ENCODE measurements around the gene PIBF1. TPM values are rescaled to one million over a fixed set of nuclear protein-coding genes. Genes with fewer than 3 reads are reported as not detected.
A peak's percentile ranks its signal among the peaks of the same experiment; 100 is the strongest.

PIBF1 gene
- total RNA-seq, 1 experiment from 2014 or later, result 12.9 TPM

DNA sequence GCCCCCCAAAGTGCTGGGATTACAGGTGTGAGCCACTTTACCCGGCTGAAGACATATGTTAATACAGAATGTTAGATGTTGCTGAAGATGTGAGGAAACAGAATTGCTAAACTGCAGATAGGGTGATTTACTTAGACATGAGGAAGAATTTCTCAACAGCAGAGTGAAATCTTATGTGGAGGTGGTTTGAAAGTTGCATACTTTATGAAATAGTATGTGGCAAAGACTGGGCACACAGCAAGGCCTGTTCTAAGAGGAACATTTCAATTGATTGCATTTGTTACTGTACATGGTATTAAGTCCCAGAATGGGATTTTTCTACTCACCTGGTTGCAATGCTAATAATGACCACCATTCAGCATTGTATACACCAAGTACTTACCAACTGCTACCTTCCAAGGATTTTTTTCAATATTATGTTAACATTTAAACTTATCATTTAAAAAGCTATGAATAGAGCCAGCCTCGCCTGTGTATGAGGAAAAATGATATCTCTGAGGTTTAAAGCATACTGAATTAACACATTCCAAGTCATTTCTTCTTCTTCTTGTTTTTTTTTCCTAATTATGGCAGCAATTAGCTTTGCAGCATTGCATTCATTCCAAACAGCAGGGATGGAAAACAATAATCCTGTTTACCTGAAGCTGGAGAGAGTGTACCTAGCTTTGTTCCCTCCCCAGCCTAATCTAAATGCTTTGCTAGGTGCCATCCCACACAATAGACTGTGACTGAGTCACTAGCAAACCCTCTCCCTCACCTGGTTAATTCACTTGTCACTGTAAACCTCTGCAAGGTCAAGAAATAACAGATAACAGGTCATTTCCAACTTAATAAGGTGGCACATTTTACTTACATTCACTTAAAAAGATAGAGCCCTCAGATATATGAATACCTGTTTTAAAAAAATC is 257.5 kb downstream of the PIBF1 start:
- no peak for TF ChIP-seq CREM (CRISPR knock-in tag; IDR thresholded peaks at IDR 0.05)
- TF ChIP-seq, protein P1, sequence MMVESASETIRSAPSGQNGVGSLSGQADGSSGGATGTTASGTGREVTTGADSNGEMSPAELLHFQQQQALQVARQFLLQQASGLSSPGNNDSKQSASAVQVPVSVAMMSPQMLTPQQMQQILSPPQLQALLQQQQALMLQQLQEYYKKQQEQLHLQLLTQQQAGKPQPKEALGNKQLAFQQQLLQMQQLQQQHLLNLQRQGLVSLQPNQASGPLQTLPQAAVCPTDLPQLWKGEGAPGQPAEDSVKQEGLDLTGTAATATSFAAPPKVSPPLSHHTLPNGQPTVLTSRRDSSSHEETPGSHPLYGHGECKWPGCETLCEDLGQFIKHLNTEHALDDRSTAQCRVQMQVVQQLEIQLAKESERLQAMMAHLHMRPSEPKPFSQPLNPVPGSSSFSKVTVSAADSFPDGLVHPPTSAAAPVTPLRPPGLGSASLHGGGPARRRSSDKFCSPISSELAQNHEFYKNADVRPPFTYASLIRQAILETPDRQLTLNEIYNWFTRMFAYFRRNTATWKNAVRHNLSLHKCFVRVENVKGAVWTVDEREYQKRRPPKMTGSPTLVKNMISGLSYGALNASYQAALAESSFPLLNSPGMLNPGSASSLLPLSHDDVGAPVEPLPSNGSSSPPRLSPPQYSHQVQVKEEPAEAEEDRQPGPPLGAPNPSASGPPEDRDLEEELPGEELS (CRISPR knock-in tag; IDR thresholded peaks at IDR 0.05), result no peak
- no peak for TF ChIP-seq ZNF423 (CRISPR knock-in tag; IDR thresholded peaks at IDR 0.05)
- TF ChIP-seq ETV6 (CRISPR knock-in tag; IDR thresholded peaks at IDR 0.05), result no peak
- no peak for TF ChIP-seq ZNF263 (CRISPR knock-in tag; IDR thresholded peaks at IDR 0.05; ENCODE audit: low read depth)
- TF ChIP-seq SOX15 (CRISPR knock-in tag; IDR thresholded peaks at IDR 0.05), result no peak
- no peak for TF ChIP-seq CTCF (IDR thresholded peaks at IDR 0.05)
- TF ChIP-seq, protein P2, sequence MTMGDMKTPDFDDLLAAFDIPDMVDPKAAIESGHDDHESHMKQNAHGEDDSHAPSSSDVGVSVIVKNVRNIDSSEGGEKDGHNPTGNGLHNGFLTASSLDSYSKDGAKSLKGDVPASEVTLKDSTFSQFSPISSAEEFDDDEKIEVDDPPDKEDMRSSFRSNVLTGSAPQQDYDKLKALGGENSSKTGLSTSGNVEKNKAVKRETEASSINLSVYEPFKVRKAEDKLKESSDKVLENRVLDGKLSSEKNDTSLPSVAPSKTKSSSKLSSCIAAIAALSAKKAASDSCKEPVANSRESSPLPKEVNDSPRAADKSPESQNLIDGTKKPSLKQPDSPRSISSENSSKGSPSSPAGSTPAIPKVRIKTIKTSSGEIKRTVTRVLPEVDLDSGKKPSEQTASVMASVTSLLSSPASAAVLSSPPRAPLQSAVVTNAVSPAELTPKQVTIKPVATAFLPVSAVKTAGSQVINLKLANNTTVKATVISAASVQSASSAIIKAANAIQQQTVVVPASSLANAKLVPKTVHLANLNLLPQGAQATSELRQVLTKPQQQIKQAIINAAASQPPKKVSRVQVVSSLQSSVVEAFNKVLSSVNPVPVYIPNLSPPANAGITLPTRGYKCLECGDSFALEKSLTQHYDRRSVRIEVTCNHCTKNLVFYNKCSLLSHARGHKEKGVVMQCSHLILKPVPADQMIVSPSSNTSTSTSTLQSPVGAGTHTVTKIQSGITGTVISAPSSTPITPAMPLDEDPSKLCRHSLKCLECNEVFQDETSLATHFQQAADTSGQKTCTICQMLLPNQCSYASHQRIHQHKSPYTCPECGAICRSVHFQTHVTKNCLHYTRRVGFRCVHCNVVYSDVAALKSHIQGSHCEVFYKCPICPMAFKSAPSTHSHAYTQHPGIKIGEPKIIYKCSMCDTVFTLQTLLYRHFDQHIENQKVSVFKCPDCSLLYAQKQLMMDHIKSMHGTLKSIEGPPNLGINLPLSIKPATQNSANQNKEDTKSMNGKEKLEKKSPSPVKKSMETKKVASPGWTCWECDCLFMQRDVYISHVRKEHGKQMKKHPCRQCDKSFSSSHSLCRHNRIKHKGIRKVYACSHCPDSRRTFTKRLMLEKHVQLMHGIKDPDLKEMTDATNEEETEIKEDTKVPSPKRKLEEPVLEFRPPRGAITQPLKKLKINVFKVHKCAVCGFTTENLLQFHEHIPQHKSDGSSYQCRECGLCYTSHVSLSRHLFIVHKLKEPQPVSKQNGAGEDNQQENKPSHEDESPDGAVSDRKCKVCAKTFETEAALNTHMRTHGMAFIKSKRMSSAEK (CRISPR knock-in tag; IDR thresholded peaks at IDR 0.05; ENCODE audit: borderline replicate concordance), result no peak
- TF ChIP-seq, protein P3, sequence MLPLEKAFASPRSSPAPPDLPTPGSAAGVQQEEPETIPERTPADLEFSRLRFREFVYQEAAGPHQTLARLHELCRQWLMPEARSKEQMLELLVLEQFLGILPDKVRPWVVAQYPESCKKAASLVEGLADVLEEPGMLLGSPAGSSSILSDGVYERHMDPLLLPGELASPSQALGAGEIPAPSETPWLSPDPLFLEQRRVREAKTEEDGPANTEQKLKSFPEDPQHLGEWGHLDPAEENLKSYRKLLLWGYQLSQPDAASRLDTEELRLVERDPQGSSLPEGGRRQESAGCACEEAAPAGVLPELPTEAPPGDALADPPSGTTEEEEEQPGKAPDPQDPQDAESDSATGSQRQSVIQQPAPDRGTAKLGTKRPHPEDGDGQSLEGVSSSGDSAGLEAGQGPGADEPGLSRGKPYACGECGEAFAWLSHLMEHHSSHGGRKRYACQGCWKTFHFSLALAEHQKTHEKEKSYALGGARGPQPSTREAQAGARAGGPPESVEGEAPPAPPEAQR (CRISPR knock-in tag; IDR thresholded peaks at IDR 0.05), result no peak
- no peak for TF ChIP-seq FOXK1 (CRISPR knock-in tag; IDR thresholded peaks at IDR 0.05)
- no peak for TF ChIP-seq JAZF1 (CRISPR knock-in tag; IDR thresholded peaks at IDR 0.05)
- TF ChIP-seq, protein P4, sequence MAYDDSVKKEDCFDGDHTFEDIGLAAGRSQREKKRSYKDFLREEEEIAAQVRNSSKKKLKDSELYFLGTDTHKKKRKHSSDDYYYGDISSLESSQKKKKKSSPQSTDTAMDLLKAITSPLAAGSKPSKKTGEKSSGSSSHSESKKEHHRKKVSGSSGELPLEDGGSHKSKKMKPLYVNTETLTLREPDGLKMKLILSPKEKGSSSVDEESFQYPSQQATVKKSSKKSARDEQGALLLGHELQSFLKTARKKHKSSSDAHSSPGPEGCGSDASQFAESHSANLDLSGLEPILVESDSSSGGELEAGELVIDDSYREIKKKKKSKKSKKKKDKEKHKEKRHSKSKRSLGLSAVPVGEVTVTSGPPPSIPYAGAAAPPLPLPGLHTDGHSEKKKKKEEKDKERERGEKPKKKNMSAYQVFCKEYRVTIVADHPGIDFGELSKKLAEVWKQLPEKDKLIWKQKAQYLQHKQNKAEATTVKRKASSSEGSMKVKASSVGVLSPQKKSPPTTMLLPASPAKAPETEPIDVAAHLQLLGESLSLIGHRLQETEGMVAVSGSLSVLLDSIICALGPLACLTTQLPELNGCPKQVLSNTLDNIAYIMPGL (CRISPR knock-in tag; IDR thresholded peaks at IDR 0.05), result no peak
- no peak for TF ChIP-seq TEAD4 (CRISPR knock-in tag; IDR thresholded peaks at IDR 0.05)
- TF ChIP-seq AFF4 (CRISPR knock-in tag; IDR thresholded peaks at IDR 0.05; ENCODE audit: borderline replicate concordance), result no peak
- TF ChIP-seq JUN (CRISPR knock-in tag; IDR thresholded peaks at IDR 0.05), result no peak
- POLR2A ChIA-PET, result no interaction called here
- Mint-ChIP-seq H3K36me3 (no peaks in the 10 kb centered on the region), H3K27me3 (ENCODE audit: low read depth) (peaks cover 74% of the 10 kb centered on the region), H3K9me3 (no peaks in the 10 kb centered on the region), H3K4me3 (no peak overlapping the region), H3K4me1 (peaks cover 33% of the 10 kb centered on the region), H3K27ac (no peak overlapping the region)
- no peak for DNase-seq (ENCODE audit: low spot score)
- peak; percentile 79 for ATAC-seq
- CTCF ChIA-PET, result interaction anchor here (0.7 to 1.1 kb wide), 2 partner anchors 87 to 200 kb away, joined by 3 to 4 read pairs; no protein-coding TSS in a partner anchor

All from WTC11 (cell line).